NCI-H2196 treated with DMSO at 0.1 percent for 48 hours (cell line): ENCODE results near the gene SYNGR2.
A peak's percentile ranks its signal among the peaks of the same experiment; 100 is the strongest.

Experiments used
- DNase-seq: peaks from one replicate; lab custom pipeline; 2025; ENCODE audit not compliant: unreplicated experiment; lab: John Stamatoyannopoulos, UW

The SYNGR2 gene

GRCh38 chr17:78197147-78197832 lies 28.9 kb downstream of the SYNGR2 start:
- no peak for DNase-seq

- no peak for DNase-seq
Observed at GRCh38 chr17:78200451-78200850, 32.1 kb downstream of the SYNGR2 start.

- no peak for DNase-seq
Observed at GRCh38 chr17:78202666-78203065, 34.3 kb downstream of the SYNGR2 start.

DNA sequence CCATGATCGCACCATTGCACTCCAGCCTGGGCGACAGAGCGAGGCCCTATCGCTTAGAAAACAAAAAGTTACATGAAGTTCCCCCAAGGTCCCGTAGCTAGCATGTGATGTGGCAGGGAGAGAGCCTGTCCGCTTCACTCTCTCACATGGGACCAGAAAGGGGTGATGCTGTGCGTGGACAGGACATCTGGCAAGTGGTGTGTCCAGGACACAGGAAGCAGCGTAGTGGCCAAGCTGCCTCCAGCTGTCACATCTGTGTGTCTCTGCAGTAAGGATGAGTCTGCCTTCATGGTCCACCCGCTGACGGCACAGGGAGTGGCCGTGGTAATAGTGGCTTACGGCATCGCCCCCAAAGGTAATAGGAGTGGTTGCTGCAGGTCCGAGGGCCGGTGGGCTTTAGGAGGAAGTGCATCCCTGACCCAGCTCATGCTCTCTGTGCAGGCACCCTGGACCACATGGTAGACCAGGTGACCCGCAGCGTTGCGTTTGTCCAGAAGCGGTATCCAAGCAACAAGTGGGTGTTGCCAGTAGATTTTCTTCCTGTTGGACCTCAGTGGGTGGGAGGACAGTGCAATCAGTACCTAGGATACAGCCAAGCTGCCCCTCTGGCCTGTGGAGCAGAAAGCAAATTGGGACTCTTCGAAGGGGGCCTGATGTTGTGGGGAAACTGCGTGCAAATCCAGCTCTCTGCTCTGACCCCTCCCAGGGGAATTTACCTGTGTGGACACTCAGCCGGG lies 36.2 kb downstream of the SYNGR2 start:
- no peak for DNase-seq

DNA sequence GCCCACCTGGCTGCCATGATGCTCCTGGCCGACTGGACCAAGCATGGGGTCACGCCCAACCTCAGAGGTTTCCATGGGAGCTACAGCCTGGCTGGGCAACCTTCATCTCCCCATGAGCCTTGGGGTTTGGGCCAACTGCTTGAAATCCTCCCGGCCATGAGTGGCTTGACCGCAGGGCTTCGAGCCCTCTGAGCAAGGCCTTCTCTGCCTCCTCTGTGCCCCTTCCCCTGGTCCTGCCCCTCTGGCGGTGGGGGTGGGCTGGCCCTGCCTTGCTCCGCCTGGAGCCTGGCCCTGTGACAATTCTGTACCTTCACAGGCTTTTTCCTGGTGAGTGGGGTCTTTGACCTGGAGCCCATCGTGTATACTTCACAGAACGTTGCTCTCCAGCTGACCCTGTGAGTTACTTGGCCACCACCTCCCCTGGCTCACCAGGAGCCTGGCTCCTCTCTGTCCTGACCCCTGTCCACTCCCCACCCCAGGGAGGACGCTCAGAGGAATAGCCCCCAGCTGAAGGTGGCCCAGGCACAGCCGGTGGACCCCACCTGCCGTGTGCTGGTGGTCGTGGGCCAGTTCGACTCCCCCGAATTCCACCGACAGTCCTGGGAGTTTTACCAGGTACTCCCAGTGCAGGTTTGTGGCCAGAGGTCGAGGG lies 36.9 kb downstream of the SYNGR2 start:
- DNase-seq = no peak

- DNase-seq = no peak
Observed at GRCh38 chr17:78206298-78206697, 37.9 kb downstream of the SYNGR2 start.

- DNase-seq = no peak
Observed at GRCh38 chr17:78208486-78208885, 40.1 kb downstream of the SYNGR2 start.

- no peak for DNase-seq
Observed at GRCh38 chr17:78210111-78210510, 41.7 kb downstream of the SYNGR2 start.

DNA sequence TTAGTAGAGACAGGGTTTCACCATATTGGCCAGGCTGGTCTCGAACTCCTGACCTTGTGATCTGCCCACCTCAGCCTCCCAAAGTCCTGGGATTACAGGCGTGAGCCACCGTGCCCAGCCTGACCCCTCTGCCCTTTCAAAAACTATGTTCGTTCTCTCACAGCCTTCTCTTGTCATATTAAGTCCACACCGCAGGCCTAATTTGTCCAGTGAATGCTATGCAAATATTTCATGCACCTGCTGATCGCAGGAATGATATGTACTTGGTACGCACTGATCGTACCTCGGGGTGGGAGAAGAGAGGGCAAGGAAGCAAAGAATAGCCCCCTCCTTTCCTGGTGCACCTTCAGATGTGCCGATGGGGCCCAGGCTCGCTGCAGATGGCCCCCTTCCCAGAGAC lies 42.7 kb downstream of the SYNGR2 start:
- DNase-seq = no peak

GRCh38 chr17:78214016-78214705 lies 45.8 kb downstream of the SYNGR2 start, which contains the start of gene BIRC5:
BIRC5 (plus strand) TSS chr17:78214253; CDS start chr17:78214317, 64 bp downstream.
- peak; percentile 92 for DNase-seq

DNA sequence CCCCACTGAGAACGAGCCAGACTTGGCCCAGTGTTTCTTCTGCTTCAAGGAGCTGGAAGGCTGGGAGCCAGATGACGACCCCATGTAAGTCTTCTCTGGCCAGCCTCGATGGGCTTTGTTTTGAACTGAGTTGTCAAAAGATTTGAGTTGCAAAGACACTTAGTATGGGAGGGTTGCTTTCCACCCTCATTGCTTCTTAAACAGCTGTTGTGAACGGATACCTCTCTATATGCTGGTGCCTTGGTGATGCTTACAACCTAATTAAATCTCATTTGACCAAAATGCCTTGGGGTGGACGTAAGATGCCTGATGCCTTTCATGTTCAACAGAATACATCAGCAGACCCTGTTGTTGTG lies 46.3 kb downstream of the SYNGR2 start:
- no peak for DNase-seq

- DNase-seq = no peak
Observed at GRCh38 chr17:78219396-78220150, 51.2 kb downstream of the SYNGR2 start.
